AG08395 (cell line): ENCODE data around the gene FBXO36.
"Not testable (repeated sequence)": the region's sequence is repeated elsewhere in the genome, so short reads cannot be mapped to it uniquely, and the experiment has no call there.

ENCODE experiments used
- DNase-seq: peaks from one replicate; pipeline ENCODE4 v3.0.0; 2012; ENCODE audit warnings: mixed read lengths, low spot score

The FBXO36 gene

GRCh38 chr2:229910832-229911412, 11.4 kb upstream of the FBXO36 start:
- no peak for DNase-seq

GRCh38 chr2:229914171-229914570, 8.1 kb upstream of the FBXO36 start:
- DNase-seq, result no peak

GRCh38 chr2:229917793-229918192, 4.5 kb upstream of the FBXO36 start:
- no peak for DNase-seq

GRCh38 chr2:229920011-229920641, 2.2 kb upstream of the FBXO36 start:
- DNase-seq, result peak; percentile 11

- DNase-seq, result peak; percentile 68
These were observed 1.0 kb upstream of the FBXO36 start for GRCh38 chr2:229921101-229921891.

GRCh38 chr2:229921892-229922448, 333 bp upstream of the FBXO36 start, which contains the start of gene TRIP12:
TRIP12 (minus strand) TSS chr2:229922009; CDS start chr2:229880079, 41,930 bp downstream.
- peak; percentile 96 for DNase-seq

- DNase-seq, result not testable (repeated sequence)
These were observed 2.2 kb downstream of the FBXO36 start for GRCh38 chr2:229924541-229924940.

GRCh38 chr2:229925201-229925600, 2.9 kb downstream of the FBXO36 start:
- no peak for DNase-seq

- peak; percentile 58 for DNase-seq
These were observed 5.6 kb downstream of the FBXO36 start for GRCh38 chr2:229927817-229928321.

- DNase-seq, result no peak
These were observed 8.4 kb downstream of the FBXO36 start for GRCh38 chr2:229930656-229931055.

GRCh38 chr2:229931241-229931640, 8.9 kb downstream of the FBXO36 start:
- DNase-seq, result no peak

- DNase-seq, result no peak
These were observed 15.2 kb downstream of the FBXO36 start for GRCh38 chr2:229937537-229937936.

- DNase-seq, result no peak
These were observed 20.4 kb downstream of the FBXO36 start for GRCh38 chr2:229942671-229943070.

- no peak for DNase-seq
These were observed 20.9 kb downstream of the FBXO36 start for GRCh38 chr2:229943171-229943570.

- no peak for DNase-seq
These were observed 21.6 kb downstream of the FBXO36 start for GRCh38 chr2:229943770-229944449.

GRCh38 chr2:229945975-229946374, 23.7 kb downstream of the FBXO36 start:
- DNase-seq, result no peak

GRCh38 chr2:229947544-229947943, 25.2 kb downstream of the FBXO36 start:
- no peak for DNase-seq

- no peak for DNase-seq
These were observed 30.0 kb downstream of the FBXO36 start for GRCh38 chr2:229952256-229952835.

- DNase-seq, result no peak
These were observed 33.4 kb downstream of the FBXO36 start for GRCh38 chr2:229955663-229956062.

- DNase-seq, result no peak
These were observed 34.2 kb downstream of the FBXO36 start for GRCh38 chr2:229956491-229956890.

- not testable (repeated sequence) for DNase-seq
These were observed 41.3 kb downstream of the FBXO36 start for GRCh38 chr2:229963596-229963995.

GRCh38 chr2:229969921-229970320, 47.6 kb downstream of the FBXO36 start:
- no peak for DNase-seq
